Ishikawa (cell line): ENCODE data around the gene SCN9A.

Source experiments
- CEBPB ChIP-seq: IDR thresholded peaks from 2 replicates; pipeline ENCODE4 v1.6.1; 2012
- CREB1 ChIP-seq: IDR thresholded peaks from 2 replicates; pipeline ENCODE4 v1.6.1; 2012; ENCODE audit warnings: low read depth
- EGR1 ChIP-seq: IDR thresholded peaks from 2 replicates; pipeline ENCODE4 v1.6.1; 2012
- EP300 ChIP-seq: IDR thresholded peaks from 2 replicates; pipeline ENCODE4 v1.6.1; 2012; ENCODE audit warnings: borderline replicate concordance
- FOXM1 ChIP-seq: IDR thresholded peaks from 2 replicates; pipeline ENCODE4 v1.6.1; 2012; ENCODE audit warnings: low read depth, borderline replicate concordance
- MAX ChIP-seq: IDR thresholded peaks from 2 replicates; pipeline ENCODE4 v1.6.1; 2012
- NFIC ChIP-seq: IDR thresholded peaks from 2 replicates; pipeline ENCODE4 v1.6.1; 2012
- RAD21 ChIP-seq: IDR thresholded peaks from 2 replicates; pipeline ENCODE4 v1.6.1; 2012; ENCODE audit warnings: low read depth
- REST ChIP-seq: IDR thresholded peaks from 2 replicates; pipeline ENCODE4 v1.6.1; 2012; ENCODE audit warnings: low read depth, mild to moderate bottlenecking
- TAF1 ChIP-seq: IDR thresholded peaks from 2 replicates; pipeline ENCODE4 v1.6.1; 2012; ENCODE audit warnings: low read depth, mild to moderate bottlenecking
- TCF12 ChIP-seq: IDR thresholded peaks from 2 replicates; pipeline ENCODE4 v1.6.1; 2012; ENCODE audit warnings: low read depth
- TEAD4 ChIP-seq: IDR thresholded peaks from 2 replicates; pipeline ENCODE4 v1.6.1; 2012
- USF1 ChIP-seq: IDR thresholded peaks from 2 replicates; pipeline ENCODE4 v1.6.1; 2012
- YY1 ChIP-seq: IDR thresholded peaks from 2 replicates; pipeline ENCODE4 v1.6.1; 2012; ENCODE audit warnings: low read depth
- ZBTB7A ChIP-seq: IDR thresholded peaks from 2 replicates; pipeline ENCODE4 v1.6.1; 2012; ENCODE audit warnings: low read depth

SCN9A gene

GRCh38 chr2:166404831-166405568 is 29.3 kb upstream of the SCN9A start:
- TF ChIP-seq TAF1 (no peak), MAX (no peak), TEAD4 (no peak), ZBTB7A (no peak), RAD21 (no peak), REST (no peak), TCF12 (no peak), NFIC (no peak), EP300 (no peak), CEBPB (no peak), USF1 (no peak), FOXM1 (no peak), YY1 (no peak), CREB1 (no peak), EGR1 (no peak)

- TF ChIP-seq FOXM1 (no peak), TEAD4 (no peak), MAX (no peak), CREB1 (no peak), CEBPB (no peak), EP300 (no peak), TCF12 (no peak), USF1 (no peak), RAD21 (no peak), REST (no peak), ZBTB7A (no peak), EGR1 (no peak), NFIC (no peak)
Observed at GRCh38 chr2:166394245-166394644, 18.5 kb upstream of the SCN9A start.

- no peak for TF ChIP-seq FOXM1
- TF ChIP-seq CEBPB = no peak
- no peak for TF ChIP-seq RAD21
- TF ChIP-seq USF1 = no peak
- no peak for TF ChIP-seq NFIC
- no peak for TF ChIP-seq ZBTB7A
- TF ChIP-seq EP300 = no peak
- TF ChIP-seq EGR1 = no peak
- TF ChIP-seq YY1 = no peak
- no peak for TF ChIP-seq MAX
- TF ChIP-seq TCF12 = no peak
- no peak for TF ChIP-seq CREB1
- TF ChIP-seq TEAD4 = no peak
Observed at GRCh38 chr2:166393008-166393407, 17.3 kb upstream of the SCN9A start.

GRCh38 chr2:166388481-166389070 is 12.8 kb upstream of the SCN9A start:
- TF ChIP-seq REST (no peak), CEBPB (no peak), YY1 (no peak), TAF1 (no peak), ZBTB7A (no peak), CREB1 (no peak), FOXM1 (no peak), EGR1 (no peak), USF1 (no peak), NFIC (no peak), MAX (no peak)
